ENCODE results near the gene SLC19A2. TPM values are rescaled to one million over a fixed set of nuclear protein-coding genes. Genes with fewer than 3 reads are reported as not detected.
"Not testable (repeated sequence)": the region's sequence is repeated elsewhere in the genome, so short reads cannot be mapped to it uniquely, and the experiment has no call there.

Gene SLC19A2
- total RNA-seq, 1 donor from 2014 or later: 14.1 TPM

GRCh38 chr1:169508432-169509338 lies 22.9 kb upstream of the SLC19A2 start:
- H3K4me1 ChIP-seq (ENCODE audit: insufficient read depth, low read length): no peaks in the 10 kb centered on the region
- H3K9ac ChIP-seq (ENCODE audit: low read length): no peak overlapping the region
- H3K27me3 ChIP-seq (ENCODE audit: insufficient read depth, low read length): peaks cover 2% of the 10 kb centered on the region
- no peak overlapping the region for H3K27ac ChIP-seq (ENCODE audit: low read depth, low read length)
- Mint-ChIP-seq H3K4me3 (ENCODE audit: unreplicated experiment) (no peak overlapping the region), H3K36me3 (ENCODE audit: low read depth, unreplicated experiment) (no peaks in the 10 kb centered on the region), H3K9me3 (ENCODE audit: unreplicated experiment) (no peaks in the 10 kb centered on the region), H3K27me3 (ENCODE audit: low read depth, unreplicated experiment) (no peaks in the 10 kb centered on the region), H3K27ac (ENCODE audit: unreplicated experiment) (no peak overlapping the region), H3K4me1 (ENCODE audit: low read depth, unreplicated experiment) (no peaks in the 10 kb centered on the region)
- no peak overlapping the region for H3K4me3 ChIP-seq (ENCODE audit: insufficient read depth, low read depth, low read length)
- H3K9me3 ChIP-seq (ENCODE audit: insufficient read depth, low read depth, low read length): no peaks in the 10 kb centered on the region
- H2AFZ ChIP-seq (ENCODE audit: low read depth, low read length): no peak overlapping the region
- H3K4me2 ChIP-seq (ENCODE audit: low read length): no peak overlapping the region
- DNase-seq (ENCODE audit: low read depth) (no peak), FAIRE-seq (no peak)
- TF ChIP-seq EZH2 (IDR thresholded peaks at IDR 0.05; ENCODE audit: insufficient read depth, low read length): no peak
- TF ChIP-seq, protein P1, sequence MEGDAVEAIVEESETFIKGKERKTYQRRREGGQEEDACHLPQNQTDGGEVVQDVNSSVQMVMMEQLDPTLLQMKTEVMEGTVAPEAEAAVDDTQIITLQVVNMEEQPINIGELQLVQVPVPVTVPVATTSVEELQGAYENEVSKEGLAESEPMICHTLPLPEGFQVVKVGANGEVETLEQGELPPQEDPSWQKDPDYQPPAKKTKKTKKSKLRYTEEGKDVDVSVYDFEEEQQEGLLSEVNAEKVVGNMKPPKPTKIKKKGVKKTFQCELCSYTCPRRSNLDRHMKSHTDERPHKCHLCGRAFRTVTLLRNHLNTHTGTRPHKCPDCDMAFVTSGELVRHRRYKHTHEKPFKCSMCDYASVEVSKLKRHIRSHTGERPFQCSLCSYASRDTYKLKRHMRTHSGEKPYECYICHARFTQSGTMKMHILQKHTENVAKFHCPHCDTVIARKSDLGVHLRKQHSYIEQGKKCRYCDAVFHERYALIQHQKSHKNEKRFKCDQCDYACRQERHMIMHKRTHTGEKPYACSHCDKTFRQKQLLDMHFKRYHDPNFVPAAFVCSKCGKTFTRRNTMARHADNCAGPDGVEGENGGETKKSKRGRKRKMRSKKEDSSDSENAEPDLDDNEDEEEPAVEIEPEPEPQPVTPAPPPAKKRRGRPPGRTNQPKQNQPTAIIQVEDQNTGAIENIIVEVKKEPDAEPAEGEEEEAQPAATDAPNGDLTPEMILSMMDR (IDR thresholded peaks at IDR 0.05; ENCODE audit: insufficient read depth, low read depth, low read length): no peak
- H4K20me1 ChIP-seq (ENCODE audit: insufficient read depth, low read length): no peaks in the 10 kb centered on the region
- no peaks in the 10 kb centered on the region for H3K36me3 ChIP-seq (ENCODE audit: insufficient read depth, low read length)
- no peaks in the 10 kb centered on the region for H3K79me2 ChIP-seq (ENCODE audit: insufficient read depth, low read length)

- FAIRE-seq (no peak), DNase-seq (ENCODE audit: low read depth) (no peak)
- Mint-ChIP-seq H3K9me3 (ENCODE audit: unreplicated experiment) (no peaks in the 10 kb centered on the region), H3K36me3 (ENCODE audit: low read depth, unreplicated experiment) (no peaks in the 10 kb centered on the region), H3K27me3 (ENCODE audit: low read depth, unreplicated experiment) (no peaks in the 10 kb centered on the region), H3K4me1 (ENCODE audit: low read depth, unreplicated experiment) (no peaks in the 10 kb centered on the region), H3K27ac (ENCODE audit: unreplicated experiment) (no peak overlapping the region), H3K4me3 (ENCODE audit: unreplicated experiment) (no peak overlapping the region)
- H3K4me3 ChIP-seq (ENCODE audit: insufficient read depth, low read depth, low read length): no peak overlapping the region
- no peak for TF ChIP-seq EZH2 (IDR thresholded peaks at IDR 0.05; ENCODE audit: insufficient read depth, low read length)
- TF ChIP-seq, protein P1 (IDR thresholded peaks at IDR 0.05; ENCODE audit: insufficient read depth, low read depth, low read length): no peak
- H3K9me3 ChIP-seq (ENCODE audit: insufficient read depth, low read depth, low read length): no peaks in the 10 kb centered on the region
- H3K9ac ChIP-seq (ENCODE audit: low read length): no peak overlapping the region
- H3K4me2 ChIP-seq (ENCODE audit: low read length): no peak overlapping the region
- H3K36me3 ChIP-seq (ENCODE audit: insufficient read depth, low read length): no peaks in the 10 kb centered on the region
- H3K27me3 ChIP-seq (ENCODE audit: insufficient read depth, low read length): peaks cover 2% of the 10 kb centered on the region
- H2AFZ ChIP-seq (ENCODE audit: low read depth, low read length): no peak overlapping the region
- H3K79me2 ChIP-seq (ENCODE audit: insufficient read depth, low read length): no peaks in the 10 kb centered on the region
- H3K27ac ChIP-seq (ENCODE audit: low read depth, low read length): no peak overlapping the region
- H3K4me1 ChIP-seq (ENCODE audit: insufficient read depth, low read length): no peaks in the 10 kb centered on the region
- no peaks in the 10 kb centered on the region for H4K20me1 ChIP-seq (ENCODE audit: insufficient read depth, low read length)
These were observed 21.7 kb upstream of the SLC19A2 start for GRCh38 chr1:169507413-169507812.

- H3K36me3 ChIP-seq (ENCODE audit: insufficient read depth, low read length); H3K36me3 Mint-ChIP-seq (ENCODE audit: low read depth, unreplicated experiment); H3K27me3 Mint-ChIP-seq (ENCODE audit: low read depth, unreplicated experiment); H2AFZ ChIP-seq (ENCODE audit: low read depth, low read length); H3K4me1 Mint-ChIP-seq (ENCODE audit: low read depth, unreplicated experiment); H3K27me3 ChIP-seq (ENCODE audit: insufficient read depth, low read length); H4K20me1 ChIP-seq (ENCODE audit: insufficient read depth, low read length); H3K9me3 ChIP-seq (ENCODE audit: insufficient read depth, low read depth, low read length); H3K27ac Mint-ChIP-seq (ENCODE audit: unreplicated experiment); H3K9me3 Mint-ChIP-seq (ENCODE audit: unreplicated experiment); H3K9ac ChIP-seq (ENCODE audit: low read length); H3K4me3 ChIP-seq (ENCODE audit: insufficient read depth, low read depth, low read length); DNase-seq (ENCODE audit: low read depth); FAIRE-seq; H3K4me1 ChIP-seq (ENCODE audit: insufficient read depth, low read length); H3K27ac ChIP-seq (ENCODE audit: low read depth, low read length); H3K4me3 Mint-ChIP-seq (ENCODE audit: unreplicated experiment); H3K4me2 ChIP-seq (ENCODE audit: low read length); H3K79me2 ChIP-seq (ENCODE audit: insufficient read depth, low read length): not testable (repeated sequence)
These were observed 17.9 kb upstream of the SLC19A2 start for GRCh38 chr1:169503601-169504000.

Measured in astrocyte (in vitro differentiated cells and primary cell).